Cardiac fibroblast (primary cell): Measurements from ENCODE around the gene MPZL3.
A peak's percentile ranks its signal among the peaks of the same experiment; 100 is the strongest.

Source experiments
- DNase-seq, 2 donors: peaks; one replicate each; pipeline versions ENCODE4 v3.0.0 to v3.0.0-alpha.2; 2010; ENCODE audit warnings: low read depth in 2 of 2
- H3K4me3 ChIP-seq, 2 donors: replicated peaks in 1 of 2; 1 replicate in 1 of 2; 2 replicates in 1 of 2; pipeline ENCODE4 v1.5.1; 2011; ENCODE audit warnings: low read depth in 2 of 2, low read length in 2 of 2, mild to moderate bottlenecking in 2 of 2, moderate library complexity in 1 of 2
- CTCF ChIP-seq: IDR thresholded peaks from one replicate; pipeline ENCODE4 v1.5.1; 2011; ENCODE audit warnings: low read depth, mild to moderate bottlenecking, low read length, inconsistent platforms

MPZL3 gene

GRCh38 chr11:118258410-118258809 is 6.2 kb upstream of the MPZL3 start:
- TF ChIP-seq CTCF: peak; percentile 17
- DNase-seq: no peak

GRCh38 chr11:118252688-118253087 is 523 bp upstream of the MPZL3 start:
- DNase-seq: no peak
- TF ChIP-seq CTCF: no peak
- no peak overlapping the region for H3K4me3 ChIP-seq

More at GRCh38 chr11:118258410-118258809, 6.2 kb upstream of the MPZL3 start:
- H3K4me3 ChIP-seq: no peak overlapping the region

- TF ChIP-seq CTCF: no peak
- H3K4me3 ChIP-seq: no peak overlapping the region
- peak in 1 of 2 donors; percentile 38 for DNase-seq
These were observed 5.1 kb downstream of the MPZL3 start for GRCh38 chr11:118247041-118247440.

GRCh38 chr11:118245936-118246562 is 6.1 kb downstream of the MPZL3 start:
- H3K4me3 ChIP-seq: no peak overlapping the region
- no peak for TF ChIP-seq CTCF
- peak in 1 of 2 donors; percentile 45 for DNase-seq

- TF ChIP-seq CTCF: no peak
- H3K4me3 ChIP-seq: no peak overlapping the region
- no peak for DNase-seq
These were observed 8.0 kb downstream of the MPZL3 start for GRCh38 chr11:118243993-118244762.

- no peak for TF ChIP-seq CTCF
These were observed 9.0 kb downstream of the MPZL3 start for GRCh38 chr11:118243161-118243560.

More at GRCh38 chr11:118243161-118243560, 9.0 kb downstream of the MPZL3 start:
- H3K4me3 ChIP-seq: no peak overlapping the region
- no peak for DNase-seq
